Neural progenitor cell (in vitro differentiated cells): ENCODE measurements around the gene CTDSP2. TPM values are rescaled to one million over a fixed set of nuclear protein-coding genes. Genes with fewer than 3 reads are reported as not detected.

Experiments
- DNase-seq: peaks from one replicate; pipeline ENCODE4 v3.0.0-alpha.2; 2016; ENCODE audit warnings: low spot score
- H2AFZ ChIP-seq: fragments of 200-600 bp; sonication (generic); replicated peaks from 2 replicates; pipeline ENCODE4 v1.6.1; 2016; ENCODE audit warnings: antibody characterized with exemption
- H3F3A ChIP-seq: fragments of 200-600 bp; sonication (generic); 2 replicates; pipeline ENCODE4 v1.6.1; 2016; ENCODE audit warnings: antibody characterized with exemption, low read depth
- H3K27ac ChIP-seq: fragments of 200-600 bp; sonication (generic); 2 replicates; pipeline ENCODE4 v1.5.1; 2016; ENCODE audit warnings: mild to moderate bottlenecking
- H3K27me3 ChIP-seq: fragments of 200-600 bp; sonication (generic); 2 replicates; pipeline ENCODE4 v1.6.1; 2016; ENCODE audit warnings: mild to moderate bottlenecking, moderate library complexity
- H3K36me3 ChIP-seq: fragments of 200-600 bp; sonication (generic); 2 replicates; pipeline ENCODE4 v1.5.1; 2016
- H3K4me1 ChIP-seq: fragments of 200-600 bp; sonication (generic); 2 replicates; pipeline ENCODE4 v1.6.1; 2016; ENCODE audit warnings: mixed run types
- H3K4me2 ChIP-seq: fragments of 200-600 bp; sonication (generic); 2 replicates; pipeline ENCODE4 v1.6.1; 2016
- H3K4me3 ChIP-seq: fragments of 200-600 bp; sonication (generic); 2 replicates; pipeline ENCODE4 v1.5.1; 2016
- H3K79me2 ChIP-seq: fragments of 200-600 bp; sonication (generic); 2 replicates; pipeline ENCODE4 v1.6.1; 2016; ENCODE audit warnings: low read depth
- H3K9ac ChIP-seq: fragments of 200-600 bp; sonication (generic); 2 replicates; pipeline ENCODE4 v1.6.1; 2016
- H3K9me3 ChIP-seq: fragments of 200-600 bp; sonication (generic); 2 replicates; pipeline ENCODE4 v1.5.1; 2016; ENCODE audit warnings: low read depth
- H4K20me1 ChIP-seq: fragments of 200-600 bp; sonication (generic); 2 replicates; pipeline ENCODE4 v1.6.1; 2016; ENCODE audit warnings: low read depth
- H3K27ac Mint-ChIP-seq: 3 replicates; pipeline ENCODE4 v1.8.0; 2021; ENCODE audit warnings: mixed read lengths
- H3K27me3 Mint-ChIP-seq: 2 replicates; pipeline ENCODE4 v1.8.0; 2022; ENCODE audit warnings: low read depth, mild to moderate bottlenecking, inconsistent platforms, moderate library complexity, mixed read lengths; ENCODE audit not compliant: insufficient read depth
- H3K36me3 Mint-ChIP-seq: 3 replicates; pipeline ENCODE4 v1.8.0; 2021; ENCODE audit warnings: mixed read lengths
- H3K4me1 Mint-ChIP-seq: 3 replicates; pipeline ENCODE4 v1.8.0; 2021; ENCODE audit warnings: mixed read lengths
- H3K4me3 Mint-ChIP-seq: 3 replicates; pipeline ENCODE4 v1.8.0; 2021; ENCODE audit warnings: mild to moderate bottlenecking, moderate library complexity, mixed read lengths
- H3K9me3 Mint-ChIP-seq: 3 replicates; pipeline ENCODE4 v1.8.0; 2020; ENCODE audit warnings: mixed read lengths
- CTCF ChIP-seq: fragments of 200-600 bp; sonication (generic); IDR thresholded peaks from 2 replicates; pipeline ENCODE4 v1.5.1; 2017; ENCODE audit warnings: antibody characterized with exemption, mild to moderate bottlenecking
- EZH2 ChIP-seq: fragments of 200-600 bp; sonication (generic); IDR thresholded peaks from 2 replicates; pipeline ENCODE4 v1.6.1; 2017; ENCODE audit warnings: antibody characterized with exemption, mild to moderate bottlenecking, moderate library complexity
- EZH2phosphoT487 ChIP-seq: fragments of 200-600 bp; sonication (generic); IDR thresholded peaks from 2 replicates; pipeline ENCODE4 v1.6.1; 2017; ENCODE audit warnings: antibody characterized with exemption
- total RNA-seq: library from RNA; depleted of rRNA; stranded (reverse); fragments of >200 nt; gene quantifications from 2 replicates; pipeline ENCODE4 v1.2.3, GENCODE V29; 2015; ENCODE audit warnings: low replicate concordance

Gene CTDSP2
- total RNA-seq, 1 donor from 2014 or later = 43.6 TPM

DNA sequence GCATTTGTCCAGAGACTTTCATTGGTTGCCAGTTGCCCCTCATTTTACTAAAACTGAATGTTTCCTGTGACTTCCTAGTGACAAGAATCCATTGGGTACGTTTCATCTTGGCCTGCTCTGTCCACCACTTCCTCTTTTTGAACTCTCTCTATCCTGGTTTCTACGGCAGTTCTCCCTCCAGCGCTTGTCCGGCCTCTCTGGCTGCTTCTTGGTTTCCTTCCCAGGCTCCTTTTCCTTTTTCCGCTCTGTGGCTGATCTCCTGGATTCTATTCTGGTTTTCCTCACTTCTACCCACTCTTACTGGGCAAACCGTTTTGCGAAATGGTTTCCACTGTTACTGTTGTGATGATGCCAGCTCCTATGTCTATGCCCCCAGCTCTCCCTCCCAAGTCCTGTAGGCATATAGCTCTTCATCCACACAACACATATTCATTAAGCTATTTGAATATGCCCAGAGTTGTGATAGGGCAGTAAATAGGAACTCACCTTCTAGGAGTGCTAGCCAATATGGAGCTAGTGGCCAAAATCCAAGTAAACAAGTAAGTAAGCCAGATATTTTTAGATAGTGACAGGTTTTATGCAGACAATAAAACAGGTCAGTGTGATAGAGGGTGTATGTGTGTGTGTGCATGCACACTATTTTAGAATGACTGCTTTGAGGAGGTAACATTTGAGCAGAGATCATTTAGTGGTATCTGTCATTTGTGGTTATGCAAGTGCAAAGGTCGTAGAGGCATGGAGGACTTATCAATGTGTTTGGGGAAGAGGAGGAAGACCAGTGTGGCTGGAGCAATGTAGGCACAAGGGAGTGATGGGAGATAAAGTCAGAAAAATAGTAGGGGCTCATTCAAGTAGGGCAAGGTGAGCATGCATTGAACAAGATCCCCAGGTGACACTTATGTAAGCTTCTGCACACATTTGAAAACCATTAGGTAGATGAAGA is 27.9 kb upstream of the CTDSP2 start:
- Mint-ChIP-seq H3K36me3 (no peaks in the 10 kb centered on the region), H3K4me3 (no peak overlapping the region), H3K9me3 (peaks cover 5% of the 10 kb centered on the region), H3K27ac (no peak overlapping the region), H3K27me3 (peaks cover 7% of the 10 kb centered on the region), H3K4me1 (peaks cover 1% of the 10 kb centered on the region)
- Histone ChIP-seq H3K4me3 (no peak overlapping the region), H2AFZ (no peak overlapping the region), H3F3A (peaks cover 6% of the 10 kb centered on the region), H3K36me3 (no peaks in the 10 kb centered on the region), H3K27me3 (no peaks in the 10 kb centered on the region), H3K9ac (no peak overlapping the region), H3K79me2 (no peaks in the 10 kb centered on the region), H3K9me3 (no peaks in the 10 kb centered on the region), H3K4me2 (no peak overlapping the region), H3K4me1 (peaks cover 5% of the 10 kb centered on the region), H3K27ac (no peak overlapping the region), H4K20me1 (no peaks in the 10 kb centered on the region)
- DNase-seq = no peak
- TF ChIP-seq EZH2phosphoT487 (no peak), CTCF (no peak), EZH2 (no peak)

GRCh38 chr12:57872362-57872761 is 25.8 kb upstream of the CTDSP2 start:
- Mint-ChIP-seq H3K27ac (peak overlapping the region; percentile 31), H3K4me1 (peaks cover 19% of the 10 kb centered on the region), H3K4me3 (no peak overlapping the region), H3K9me3 (peaks cover 2% of the 10 kb centered on the region), H3K27me3 (peaks cover 7% of the 10 kb centered on the region), H3K36me3 (no peaks in the 10 kb centered on the region)
- Histone ChIP-seq H4K20me1 (no peaks in the 10 kb centered on the region), H3K4me2 (no peak overlapping the region), H3K27ac (no peak overlapping the region), H3K4me3 (no peak overlapping the region), H3K79me2 (no peaks in the 10 kb centered on the region), H3K4me1 (peaks cover 18% of the 10 kb centered on the region), H3K36me3 (no peaks in the 10 kb centered on the region), H3K27me3 (no peaks in the 10 kb centered on the region), H3K9me3 (no peaks in the 10 kb centered on the region), H3K9ac (no peak overlapping the region), H2AFZ (no peak overlapping the region), H3F3A (peaks cover 20% of the 10 kb centered on the region)
- DNase-seq = no peak
- TF ChIP-seq EZH2phosphoT487 = no peak
- no peak for TF ChIP-seq CTCF
- no peak for TF ChIP-seq EZH2

DNA sequence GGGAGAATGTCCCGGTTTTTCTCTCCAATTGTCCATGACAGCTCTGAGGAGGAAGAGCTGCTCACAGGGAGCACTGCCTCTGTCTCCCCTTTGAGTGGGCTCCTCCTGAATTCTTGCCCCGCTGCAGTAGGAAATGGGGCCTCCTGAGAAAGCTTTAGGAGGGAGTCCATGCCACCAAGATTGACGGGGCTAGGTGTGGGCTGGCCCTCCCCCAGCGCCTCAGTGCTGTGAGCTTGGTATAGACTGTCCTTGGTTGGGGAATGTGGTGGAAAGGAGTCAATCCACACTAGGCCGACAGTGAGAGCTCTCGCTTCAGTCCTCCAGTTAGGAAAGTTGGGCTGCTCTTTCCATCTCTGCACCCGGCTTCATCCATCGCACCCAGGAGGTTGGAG is 23.4 kb upstream of the CTDSP2 start:
- Mint-ChIP-seq H3K4me3 (no peak overlapping the region), H3K27ac (no peak overlapping the region), H3K36me3 (no peaks in the 10 kb centered on the region)

More for the DNA sequence above, 23.4 kb upstream of the CTDSP2 start:
- no peaks in the 10 kb centered on the region for H3K9me3 ChIP-seq
- H3K4me1 Mint-ChIP-seq = peaks cover 22% of the 10 kb centered on the region
- H3K4me1 ChIP-seq = peaks cover 20% of the 10 kb centered on the region
- H3K9me3 Mint-ChIP-seq = peaks cover 2% of the 10 kb centered on the region
- peaks cover 20% of the 10 kb centered on the region for H3F3A ChIP-seq
- H4K20me1 ChIP-seq = no peaks in the 10 kb centered on the region
- no peak for DNase-seq
- no peak overlapping the region for H3K4me3 ChIP-seq
- no peaks in the 10 kb centered on the region for H3K79me2 ChIP-seq
- no peaks in the 10 kb centered on the region for H3K36me3 ChIP-seq
- no peak overlapping the region for H3K4me2 ChIP-seq
- peaks cover 17% of the 10 kb centered on the region for H3K27me3 ChIP-seq
- no peak overlapping the region for H3K9ac ChIP-seq
- H2AFZ ChIP-seq = peak overlapping the region; percentile 20
- TF ChIP-seq EZH2 = no peak
- no peak for TF ChIP-seq EZH2phosphoT487
- no peak for TF ChIP-seq CTCF
- H3K27me3 Mint-ChIP-seq = peaks cover 11% of the 10 kb centered on the region
- H3K27ac ChIP-seq = no peak overlapping the region
